ENCODE measurements around the gene CFI.

Gene CFI

DNA sequence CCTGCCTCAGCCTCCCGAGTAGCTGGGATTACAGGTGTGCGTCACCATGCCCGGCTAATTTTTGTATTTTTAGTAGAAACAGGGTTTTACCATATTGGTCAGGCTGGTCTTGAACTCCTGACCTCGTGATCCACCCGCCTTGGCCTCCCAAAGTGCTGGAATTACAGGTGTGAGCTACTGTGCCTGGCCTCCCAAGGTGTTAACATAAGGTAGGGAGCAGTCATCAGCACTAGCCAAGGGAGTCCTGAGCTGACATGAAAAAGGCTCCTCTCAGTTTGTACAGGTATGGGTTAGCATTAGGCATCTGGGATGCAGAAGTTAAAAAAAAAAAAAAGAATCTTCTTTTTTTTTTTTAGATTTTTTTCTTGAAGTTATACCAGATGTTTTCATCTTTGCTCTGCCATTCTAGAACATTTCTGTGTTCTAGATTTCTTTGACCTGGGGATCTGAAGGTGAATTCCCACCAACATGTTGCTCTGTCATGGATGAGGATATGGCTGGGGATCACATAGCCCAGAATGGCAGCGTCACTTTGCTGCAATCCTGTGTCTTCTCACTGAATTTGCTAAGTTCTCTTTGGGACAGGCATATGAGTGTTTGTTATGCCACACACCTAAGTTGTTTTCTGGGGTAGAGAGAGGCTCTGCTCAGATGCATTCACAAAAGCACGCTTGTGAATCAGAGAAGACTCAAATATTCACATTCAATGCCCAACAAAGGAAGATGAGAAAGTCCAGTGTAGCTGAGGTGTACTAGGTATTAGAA is 47.5 kb downstream of the CFI start:
- DNase-seq, result no peak
- Histone ChIP-seq H3K9me3 (no peaks in the 10 kb centered on the region), H3K36me3 (no peaks in the 10 kb centered on the region), H3K4me3 (ENCODE audit: low read depth, low read length) (no peak overlapping the region), H3K27me3 (no peaks in the 10 kb centered on the region), H3K4me1 (no peaks in the 10 kb centered on the region; the same call in 1 of the 2 replicates)
- TF ChIP-seq, protein P1, sequence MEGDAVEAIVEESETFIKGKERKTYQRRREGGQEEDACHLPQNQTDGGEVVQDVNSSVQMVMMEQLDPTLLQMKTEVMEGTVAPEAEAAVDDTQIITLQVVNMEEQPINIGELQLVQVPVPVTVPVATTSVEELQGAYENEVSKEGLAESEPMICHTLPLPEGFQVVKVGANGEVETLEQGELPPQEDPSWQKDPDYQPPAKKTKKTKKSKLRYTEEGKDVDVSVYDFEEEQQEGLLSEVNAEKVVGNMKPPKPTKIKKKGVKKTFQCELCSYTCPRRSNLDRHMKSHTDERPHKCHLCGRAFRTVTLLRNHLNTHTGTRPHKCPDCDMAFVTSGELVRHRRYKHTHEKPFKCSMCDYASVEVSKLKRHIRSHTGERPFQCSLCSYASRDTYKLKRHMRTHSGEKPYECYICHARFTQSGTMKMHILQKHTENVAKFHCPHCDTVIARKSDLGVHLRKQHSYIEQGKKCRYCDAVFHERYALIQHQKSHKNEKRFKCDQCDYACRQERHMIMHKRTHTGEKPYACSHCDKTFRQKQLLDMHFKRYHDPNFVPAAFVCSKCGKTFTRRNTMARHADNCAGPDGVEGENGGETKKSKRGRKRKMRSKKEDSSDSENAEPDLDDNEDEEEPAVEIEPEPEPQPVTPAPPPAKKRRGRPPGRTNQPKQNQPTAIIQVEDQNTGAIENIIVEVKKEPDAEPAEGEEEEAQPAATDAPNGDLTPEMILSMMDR (IDR thresholded peaks at IDR 0.05; ENCODE audit: low read depth, low read length), result no peak

DNA sequence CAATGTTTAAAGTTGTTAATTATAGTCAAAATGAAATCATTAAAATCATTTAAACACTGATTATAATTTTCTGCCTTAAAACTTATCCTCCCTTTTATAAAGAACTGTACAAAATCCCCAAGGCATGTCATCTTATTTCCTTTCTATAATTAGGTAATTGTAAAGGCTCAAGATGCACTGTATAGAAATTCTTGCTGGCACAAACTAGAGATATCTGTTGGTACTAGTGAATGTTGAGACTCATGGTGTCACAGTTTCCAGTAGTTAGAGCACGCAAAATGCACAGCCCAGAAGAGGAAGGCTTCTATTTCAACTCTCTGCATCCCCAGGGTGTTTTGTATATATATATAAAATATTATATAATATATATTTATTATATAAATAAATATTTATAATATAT is 49.3 kb downstream of the CFI start:
- Histone ChIP-seq H3K4me3 (ENCODE audit: low read depth, low read length) (no peak overlapping the region), H3K27me3 (no peaks in the 10 kb centered on the region), H3K4me1 (no peaks in the 10 kb centered on the region; the same call in 1 of the 2 replicates), H3K36me3 (no peaks in the 10 kb centered on the region), H3K9me3 (no peaks in the 10 kb centered on the region)
- TF ChIP-seq, protein P1 (IDR thresholded peaks at IDR 0.05; ENCODE audit: low read depth, low read length), result no peak
- no peak for DNase-seq

DNA sequence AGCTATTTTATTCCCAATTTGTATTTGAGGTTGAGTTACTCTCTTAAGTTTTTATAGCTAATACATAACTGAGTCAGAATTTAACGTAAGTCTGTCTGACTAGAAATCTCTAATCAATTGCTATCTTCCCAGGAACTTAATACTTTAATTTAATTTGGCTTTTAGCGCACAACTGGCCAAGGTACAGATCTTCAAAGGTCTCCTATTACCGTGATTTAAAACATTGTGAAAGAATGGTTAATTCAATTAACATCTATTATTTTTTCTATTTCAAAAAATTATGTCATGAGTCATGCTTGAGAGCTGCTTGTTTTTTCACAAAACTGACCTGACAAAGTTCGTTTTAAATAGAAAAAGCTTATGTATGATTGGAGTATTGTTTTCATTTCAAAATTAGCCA is 49.9 kb downstream of the CFI start:
- Histone ChIP-seq H3K27me3 (no peaks in the 10 kb centered on the region), H3K4me1 (no peaks in the 10 kb centered on the region; the same call in 1 of the 2 replicates), H3K36me3 (no peaks in the 10 kb centered on the region), H3K4me3 (ENCODE audit: low read depth, low read length) (no peak overlapping the region), H3K9me3 (no peaks in the 10 kb centered on the region)
- TF ChIP-seq, protein P1 (IDR thresholded peaks at IDR 0.05; ENCODE audit: low read depth, low read length), result no peak
- no peak for DNase-seq

DNA sequence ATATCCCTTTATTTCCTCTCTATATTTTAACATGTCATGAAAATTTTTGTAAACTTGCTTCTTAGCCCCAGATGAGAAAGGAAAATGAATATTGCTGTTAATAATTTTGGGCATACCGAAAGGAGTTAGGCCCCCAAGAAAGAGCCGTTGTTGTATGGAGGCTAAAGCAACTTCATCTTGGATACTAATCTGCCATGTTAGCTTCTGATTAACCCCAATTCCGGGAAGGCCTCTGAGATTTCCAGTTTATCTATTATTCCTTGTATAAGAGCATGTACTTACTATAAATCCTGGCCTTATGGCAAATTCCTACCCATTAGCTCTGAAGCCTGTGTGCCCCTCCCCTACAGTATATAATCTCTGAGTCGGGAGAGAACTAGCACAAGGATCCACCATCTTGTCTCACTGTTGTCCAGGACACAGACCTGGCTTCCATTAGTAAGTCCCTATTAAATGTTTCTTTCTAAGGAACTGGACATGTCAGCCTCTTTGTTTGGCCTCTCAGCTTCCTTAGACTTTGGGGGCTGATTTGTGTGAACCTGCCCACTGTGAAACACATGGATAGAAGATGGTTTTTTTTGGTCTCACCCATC is 51.1 kb downstream of the CFI start:
- Histone ChIP-seq H3K4me1 (no peaks in the 10 kb centered on the region; the same call in 1 of the 2 replicates), H3K27me3 (no peaks in the 10 kb centered on the region), H3K36me3 (no peaks in the 10 kb centered on the region), H3K4me3 (ENCODE audit: low read depth, low read length) (no peak overlapping the region), H3K9me3 (no peaks in the 10 kb centered on the region)
- TF ChIP-seq, protein P1 (IDR thresholded peaks at IDR 0.05; ENCODE audit: low read depth, low read length), result no peak
- DNase-seq, result no peak

DNA sequence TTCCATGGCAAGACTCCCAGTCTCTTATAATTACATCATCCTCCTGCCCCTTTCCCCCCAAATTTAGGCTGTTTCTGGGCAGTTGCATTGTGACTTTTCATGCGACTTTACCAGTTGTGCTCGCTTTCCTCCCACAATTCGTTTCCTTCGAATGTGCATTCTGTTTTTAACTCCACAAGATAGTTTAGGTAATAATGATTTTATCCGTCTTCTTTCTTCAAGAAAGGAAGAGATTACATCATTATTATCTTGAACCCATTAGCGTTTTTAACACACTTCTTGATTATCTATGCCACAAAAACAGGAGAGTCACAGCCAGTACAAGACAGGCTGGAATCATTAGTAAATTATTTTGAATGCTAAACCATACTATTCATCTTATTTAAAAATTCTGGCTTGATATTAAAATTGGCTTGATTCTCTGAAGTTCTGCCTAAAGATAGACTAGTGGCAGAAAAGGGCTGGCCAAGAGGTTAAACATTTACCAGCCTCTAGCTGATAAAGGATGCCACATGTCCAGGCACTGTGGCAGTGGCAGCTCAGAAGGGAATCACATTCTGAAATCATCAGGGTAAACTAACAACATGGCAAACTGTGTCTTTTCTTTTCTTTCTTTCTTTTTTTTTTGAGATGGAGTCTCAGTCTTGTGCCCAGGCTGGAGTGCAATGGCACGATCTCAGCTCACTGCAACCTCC is 52.3 kb downstream of the CFI start:
- no peaks in the 10 kb centered on the region for H3K36me3 ChIP-seq
- no peak for DNase-seq
- H3K4me3 ChIP-seq (ENCODE audit: low read depth, low read length), result no peak overlapping the region
- TF ChIP-seq, protein P1 (IDR thresholded peaks at IDR 0.05; ENCODE audit: low read depth, low read length), result no peak
- H3K9me3 ChIP-seq, result no peaks in the 10 kb centered on the region
- H3K27me3 ChIP-seq, result no peaks in the 10 kb centered on the region; the same call in 1 of the 2 replicates
- no peaks in the 10 kb centered on the region; the same call in 1 of the 2 replicates for H3K4me1 ChIP-seq
